ENCODE data around the gene NOTUM. TPM values are rescaled to one million over a fixed set of nuclear protein-coding genes. Genes with fewer than 3 reads are reported as not detected.

Gene NOTUM
- polyA plus RNA-seq, 2 of the 4 experiments (the other 2 are of a cell fraction), result 0.06 to 0.92 TPM

GRCh38 chr17:81906476-81907218 lies 54.3 kb downstream of the NOTUM start:
- no peak for FAIRE-seq
- WGBS (ENCODE audit: missing lambda C conversion rate), result 85% methylated on average over 11 of the region's 15 CpGs
- DNase-seq (ENCODE audit: low read depth in 1 of 2, low spot score in 1 of 2), result peak in 1 of 2 experiments; percentile 66
- Histone ChIP-seq H3K9me3 (no peaks in the 10 kb centered on the region), H3K4me3 (no peak overlapping the region), H3K27ac (no peak overlapping the region), H3K4me2 (no peak overlapping the region), H3K4me1 (peaks cover 8% of the 10 kb centered on the region; the same call in 2 of the 3 replicates)
- POLR2A ChIA-PET, result no interaction called here
- TF ChIP-seq BCL3 (IDR thresholded peaks at IDR 0.05) (no peak), CBX8 (IDR thresholded peaks at IDR 0.05) (no peak), CHD2 (IDR thresholded peaks at IDR 0.05; ENCODE audit: low read length, partially characterized antibody) (no peak), NPAS2 (CRISPR knock-in tag; IDR thresholded peaks at IDR 0.05; ENCODE audit: borderline replicate concordance) (no peak), RAD21 (conservative IDR thresholded peaks at IDR 0.05 in 1 of 2, IDR thresholded peaks at IDR 0.05 in 1 of 2) (peak in 1 of 2 experiments; percentile 52; a peak in 1 of 5 replicates)
- TF ChIP-seq, protein P1, sequence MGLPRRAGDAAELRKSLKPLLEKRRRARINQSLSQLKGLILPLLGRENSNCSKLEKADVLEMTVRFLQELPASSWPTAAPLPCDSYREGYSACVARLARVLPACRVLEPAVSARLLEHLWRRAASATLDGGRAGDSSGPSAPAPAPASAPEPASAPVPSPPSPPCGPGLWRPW (IDR thresholded peaks at IDR 0.05), result no peak
- ATAC-seq, result peak in 1 of 2 experiments; percentile 50; a peak in 3 of 6 replicates
- CTCF ChIA-PET, result interaction anchor here (1.2 to 2.8 kb wide), 7 partner anchors 13 to 84 kb away, joined by 3 to 7 read pairs (median 4); partner anchors contain the start of gene MAFG

- H3K4me2 ChIP-seq, result no peak overlapping the region
- DNase-seq (ENCODE audit: low read depth in 1 of 2, low spot score in 1 of 2), result no peak
- H3K27ac ChIP-seq, result no peak overlapping the region
- ATAC-seq, result no peak
- no peaks in the 10 kb centered on the region for H3K9me3 ChIP-seq
- H3K4me1 ChIP-seq, result peaks cover 7% of the 10 kb centered on the region; the same call in 2 of the 3 replicates
- ChIA-PET CTCF (interaction anchor here (0.6 to 2.8 kb wide), 7 partner anchors 14 to 125 kb away, joined by 3 to 7 read pairs (median 5); partner anchors contain the start of gene MAFG), POLR2A (no interaction called here)
- 88% methylated on average over 9 of the region's 10 CpGs for WGBS (ENCODE audit: missing lambda C conversion rate)
- TF ChIP-seq EP300 (IDR thresholded peaks at IDR 0.05) (no peak), RARB (CRISPR knock-in tag; IDR thresholded peaks at IDR 0.05) (no peak), ATOH8 (CRISPR knock-in tag; IDR thresholded peaks at IDR 0.05; ENCODE audit: low read depth) (no peak)
- H3K4me3 ChIP-seq, result no peak overlapping the region
- FAIRE-seq, result no peak
These were observed 55.0 kb downstream of the NOTUM start for GRCh38 chr17:81905993-81906392.

GRCh38 chr17:81905424-81905875 lies 55.5 kb downstream of the NOTUM start:
- FAIRE-seq (no peak), DNase-seq (ENCODE audit: low read depth in 1 of 2, low spot score in 1 of 2) (no peak), ATAC-seq (no peak)
- Histone ChIP-seq H3K4me1 (peaks cover 4% of the 10 kb centered on the region; the same call in 2 of the 3 replicates), H3K9me3 (no peaks in the 10 kb centered on the region), H3K4me3 (no peak overlapping the region), H3K4me2 (no peak overlapping the region), H3K27ac (no peak overlapping the region)
- WGBS (ENCODE audit: missing lambda C conversion rate), result 91% methylated on average over 16 of the region's 16 CpGs
- POLR2A ChIA-PET, result no interaction called here
- TF ChIP-seq RARB (CRISPR knock-in tag; IDR thresholded peaks at IDR 0.05), result no peak
- TF ChIP-seq RCOR1 (IDR thresholded peaks at IDR 0.05; ENCODE audit: low read depth, low read length), result no peak
- no peak for TF ChIP-seq ZNF302 (CRISPR knock-in tag; IDR thresholded peaks at IDR 0.05)
- TF ChIP-seq NPAS2 (CRISPR knock-in tag; IDR thresholded peaks at IDR 0.05; ENCODE audit: borderline replicate concordance), result no peak
- TF ChIP-seq PHF8 (IDR thresholded peaks at IDR 0.05; ENCODE audit: borderline replicate concordance, low read depth), result no peak
- no peak for TF ChIP-seq CBX2 (IDR thresholded peaks at IDR 0.05; ENCODE audit: borderline replicate concordance, low read depth)
- TF ChIP-seq, protein P2, sequence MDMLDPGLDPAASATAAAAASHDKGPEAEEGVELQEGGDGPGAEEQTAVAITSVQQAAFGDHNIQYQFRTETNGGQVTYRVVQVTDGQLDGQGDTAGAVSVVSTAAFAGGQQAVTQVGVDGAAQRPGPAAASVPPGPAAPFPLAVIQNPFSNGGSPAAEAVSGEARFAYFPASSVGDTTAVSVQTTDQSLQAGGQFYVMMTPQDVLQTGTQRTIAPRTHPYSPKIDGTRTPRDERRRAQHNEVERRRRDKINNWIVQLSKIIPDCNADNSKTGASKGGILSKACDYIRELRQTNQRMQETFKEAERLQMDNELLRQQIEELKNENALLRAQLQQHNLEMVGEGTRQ (IDR thresholded peaks at IDR 0.05), result no peak
- CTCF ChIA-PET, result interaction anchor here (0.6 to 2.8 kb wide), 5 partner anchors 23 to 125 kb away, joined by 4 to 7 read pairs (median 5); partner anchors contain the start of gene MAFG
